ENCODE data around the gene FLNB. TPM values are rescaled to one million over a fixed set of nuclear protein-coding genes. Genes with fewer than 3 reads are reported as not detected.

The FLNB gene
- total RNA-seq, 1 donor from 2014 or later, result 72.9 TPM

GRCh38 chr3:57998366-57999283, 9.6 kb upstream of the FLNB start:
- no peak overlapping the region for H3K27ac Mint-ChIP-seq (ENCODE audit: unreplicated experiment)
- no peak for TF ChIP-seq CTCF (IDR thresholded peaks at IDR 0.05)
- no peaks in the 10 kb centered on the region for H3K9me3 Mint-ChIP-seq (ENCODE audit: unreplicated experiment)
- H3K4me3 Mint-ChIP-seq (ENCODE audit: unreplicated experiment), result no peak overlapping the region
- DNase-seq (ENCODE audit: extremely low spot score, unreplicated experiment), result no peak
- peaks cover 26% of the 10 kb centered on the region for H3K4me1 Mint-ChIP-seq (ENCODE audit: unreplicated experiment)
- no peaks in the 10 kb centered on the region for H3K27me3 Mint-ChIP-seq (ENCODE audit: unreplicated experiment)
- H3K36me3 Mint-ChIP-seq (ENCODE audit: unreplicated experiment), result no peaks in the 10 kb centered on the region

- Mint-ChIP-seq H3K4me1 (ENCODE audit: unreplicated experiment) (peaks cover 26% of the 10 kb centered on the region), H3K36me3 (ENCODE audit: unreplicated experiment) (no peaks in the 10 kb centered on the region), H3K27me3 (ENCODE audit: unreplicated experiment) (no peaks in the 10 kb centered on the region), H3K4me3 (ENCODE audit: unreplicated experiment) (no peak overlapping the region), H3K9me3 (ENCODE audit: unreplicated experiment) (no peaks in the 10 kb centered on the region), H3K27ac (ENCODE audit: unreplicated experiment) (no peak overlapping the region)
- DNase-seq (ENCODE audit: extremely low spot score, unreplicated experiment), result no peak
- no peak for TF ChIP-seq CTCF (IDR thresholded peaks at IDR 0.05)
These were observed 8.7 kb upstream of the FLNB start for GRCh38 chr3:57999417-58000115.

- peak overlapping the region; percentile 44 for H3K27ac Mint-ChIP-seq (ENCODE audit: unreplicated experiment)
These were observed 7.7 kb upstream of the FLNB start for GRCh38 chr3:58000306-58001085.

GRCh38 chr3:58001086-58001467, 7.1 kb upstream of the FLNB start:
- H3K36me3 Mint-ChIP-seq (ENCODE audit: unreplicated experiment), result no peaks in the 10 kb centered on the region
- no peaks in the 10 kb centered on the region for H3K27me3 Mint-ChIP-seq (ENCODE audit: unreplicated experiment)
- peaks cover 23% of the 10 kb centered on the region for H3K4me1 Mint-ChIP-seq (ENCODE audit: unreplicated experiment)
- no peaks in the 10 kb centered on the region for H3K9me3 Mint-ChIP-seq (ENCODE audit: unreplicated experiment)
- no peak overlapping the region for H3K27ac Mint-ChIP-seq (ENCODE audit: unreplicated experiment)
- no peak for DNase-seq (ENCODE audit: extremely low spot score, unreplicated experiment)
- no peak overlapping the region for H3K4me3 Mint-ChIP-seq (ENCODE audit: unreplicated experiment)
- no peak for TF ChIP-seq CTCF (IDR thresholded peaks at IDR 0.05)

More at GRCh38 chr3:58000306-58001085, 7.7 kb upstream of the FLNB start:
- H3K4me1 Mint-ChIP-seq (ENCODE audit: unreplicated experiment), result peaks cover 29% of the 10 kb centered on the region
- TF ChIP-seq CTCF (IDR thresholded peaks at IDR 0.05), result no peak
- H3K4me3 Mint-ChIP-seq (ENCODE audit: unreplicated experiment), result no peak overlapping the region
- no peaks in the 10 kb centered on the region for H3K9me3 Mint-ChIP-seq (ENCODE audit: unreplicated experiment)
- no peaks in the 10 kb centered on the region for H3K36me3 Mint-ChIP-seq (ENCODE audit: unreplicated experiment)
- no peak for DNase-seq (ENCODE audit: extremely low spot score, unreplicated experiment)
- no peaks in the 10 kb centered on the region for H3K27me3 Mint-ChIP-seq (ENCODE audit: unreplicated experiment)
